ENCODE data around the gene GOSR2. TPM values are rescaled to one million over a fixed set of nuclear protein-coding genes. Genes with fewer than 3 reads are reported as not detected.

GOSR2 gene
- polyA plus RNA-seq, 1 donor from 2014 or later: 41.4 TPM

DNA sequence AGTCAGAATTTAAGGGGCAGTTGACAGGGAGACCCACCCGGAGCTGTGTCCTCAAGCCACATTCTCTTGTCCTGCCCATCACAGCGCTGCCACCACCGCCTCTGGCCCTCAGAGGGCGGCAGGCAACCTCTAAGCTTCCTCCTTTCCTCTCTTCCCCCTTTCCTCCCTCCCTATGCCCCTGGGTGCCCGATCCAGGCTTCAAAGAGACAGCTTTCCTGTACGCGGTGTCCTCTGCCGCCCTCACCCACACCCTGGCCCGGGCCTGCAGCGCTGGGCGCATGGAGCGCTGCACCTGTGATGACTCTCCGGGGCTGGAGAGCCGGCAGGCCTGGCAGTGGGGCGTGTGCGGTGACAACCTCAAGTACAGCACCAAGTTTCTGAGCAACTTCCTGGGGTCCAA, 48.1 kb upstream of the GOSR2 start:
- H3F3A ChIP-seq (ENCODE audit: insufficient read depth, low read length, poor library complexity, severe bottlenecking): no peaks in the 10 kb centered on the region
- H3K79me2 ChIP-seq (replicated peaks; ENCODE audit: insufficient read depth, low read length): no peaks in the 10 kb centered on the region
- H4K20me1 ChIP-seq (ENCODE audit: insufficient read depth): no peaks in the 10 kb centered on the region
- no peak overlapping the region for H2AFZ ChIP-seq (ENCODE audit: low read depth, low read length)
- H3K36me3 ChIP-seq (ENCODE audit: insufficient read depth, low read length): no peaks in the 10 kb centered on the region
- no peaks in the 10 kb centered on the region for H3K9me2 ChIP-seq (ENCODE audit: insufficient read depth, low read length)
- no peak overlapping the region for H3K4me3 ChIP-seq (ENCODE audit: low read length)
- no peak overlapping the region for H3K27ac ChIP-seq (ENCODE audit: low read length)
- H3K4me2 ChIP-seq (ENCODE audit: low read length): no peak overlapping the region
- no peaks in the 10 kb centered on the region for H3K9me3 ChIP-seq (ENCODE audit: low read length)
- TF ChIP-seq TAF1 (IDR thresholded peaks at IDR 0.05; ENCODE audit: low read depth) (no peak), MXI1 (conservative IDR thresholded peaks at IDR 0.05; ENCODE audit: poor library complexity, severe bottlenecking) (no peak), EZH2 (IDR thresholded peaks at IDR 0.05; ENCODE audit: borderline replicate concordance, insufficient read depth, low read length, poor library complexity, severe bottlenecking) (no peak), POLR2AphosphoS5 (IDR thresholded peaks at IDR 0.05) (no peak), RAD21 (conservative IDR thresholded peaks at IDR 0.05) (no peak), SMC3 (conservative IDR thresholded peaks at IDR 0.05; ENCODE audit: poor library complexity) (no peak), EP300 (conservative IDR thresholded peaks at IDR 0.05; ENCODE audit: poor library complexity, severe bottlenecking) (no peak)
- TF ChIP-seq, protein P1, sequence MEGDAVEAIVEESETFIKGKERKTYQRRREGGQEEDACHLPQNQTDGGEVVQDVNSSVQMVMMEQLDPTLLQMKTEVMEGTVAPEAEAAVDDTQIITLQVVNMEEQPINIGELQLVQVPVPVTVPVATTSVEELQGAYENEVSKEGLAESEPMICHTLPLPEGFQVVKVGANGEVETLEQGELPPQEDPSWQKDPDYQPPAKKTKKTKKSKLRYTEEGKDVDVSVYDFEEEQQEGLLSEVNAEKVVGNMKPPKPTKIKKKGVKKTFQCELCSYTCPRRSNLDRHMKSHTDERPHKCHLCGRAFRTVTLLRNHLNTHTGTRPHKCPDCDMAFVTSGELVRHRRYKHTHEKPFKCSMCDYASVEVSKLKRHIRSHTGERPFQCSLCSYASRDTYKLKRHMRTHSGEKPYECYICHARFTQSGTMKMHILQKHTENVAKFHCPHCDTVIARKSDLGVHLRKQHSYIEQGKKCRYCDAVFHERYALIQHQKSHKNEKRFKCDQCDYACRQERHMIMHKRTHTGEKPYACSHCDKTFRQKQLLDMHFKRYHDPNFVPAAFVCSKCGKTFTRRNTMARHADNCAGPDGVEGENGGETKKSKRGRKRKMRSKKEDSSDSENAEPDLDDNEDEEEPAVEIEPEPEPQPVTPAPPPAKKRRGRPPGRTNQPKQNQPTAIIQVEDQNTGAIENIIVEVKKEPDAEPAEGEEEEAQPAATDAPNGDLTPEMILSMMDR (IDR thresholded peaks at IDR 0.05; ENCODE audit: poor library complexity, severe bottlenecking): no peak
- TF ChIP-seq, protein P2, sequence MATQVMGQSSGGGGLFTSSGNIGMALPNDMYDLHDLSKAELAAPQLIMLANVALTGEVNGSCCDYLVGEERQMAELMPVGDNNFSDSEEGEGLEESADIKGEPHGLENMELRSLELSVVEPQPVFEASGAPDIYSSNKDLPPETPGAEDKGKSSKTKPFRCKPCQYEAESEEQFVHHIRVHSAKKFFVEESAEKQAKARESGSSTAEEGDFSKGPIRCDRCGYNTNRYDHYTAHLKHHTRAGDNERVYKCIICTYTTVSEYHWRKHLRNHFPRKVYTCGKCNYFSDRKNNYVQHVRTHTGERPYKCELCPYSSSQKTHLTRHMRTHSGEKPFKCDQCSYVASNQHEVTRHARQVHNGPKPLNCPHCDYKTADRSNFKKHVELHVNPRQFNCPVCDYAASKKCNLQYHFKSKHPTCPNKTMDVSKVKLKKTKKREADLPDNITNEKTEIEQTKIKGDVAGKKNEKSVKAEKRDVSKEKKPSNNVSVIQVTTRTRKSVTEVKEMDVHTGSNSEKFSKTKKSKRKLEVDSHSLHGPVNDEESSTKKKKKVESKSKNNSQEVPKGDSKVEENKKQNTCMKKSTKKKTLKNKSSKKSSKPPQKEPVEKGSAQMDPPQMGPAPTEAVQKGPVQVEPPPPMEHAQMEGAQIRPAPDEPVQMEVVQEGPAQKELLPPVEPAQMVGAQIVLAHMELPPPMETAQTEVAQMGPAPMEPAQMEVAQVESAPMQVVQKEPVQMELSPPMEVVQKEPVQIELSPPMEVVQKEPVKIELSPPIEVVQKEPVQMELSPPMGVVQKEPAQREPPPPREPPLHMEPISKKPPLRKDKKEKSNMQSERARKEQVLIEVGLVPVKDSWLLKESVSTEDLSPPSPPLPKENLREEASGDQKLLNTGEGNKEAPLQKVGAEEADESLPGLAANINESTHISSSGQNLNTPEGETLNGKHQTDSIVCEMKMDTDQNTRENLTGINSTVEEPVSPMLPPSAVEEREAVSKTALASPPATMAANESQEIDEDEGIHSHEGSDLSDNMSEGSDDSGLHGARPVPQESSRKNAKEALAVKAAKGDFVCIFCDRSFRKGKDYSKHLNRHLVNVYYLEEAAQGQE (IDR thresholded peaks at IDR 0.05; ENCODE audit: borderline replicate concordance): no peak
- H3K27me3 ChIP-seq (ENCODE audit: insufficient read depth, low read depth, low read length): no peaks in the 10 kb centered on the region
- no peak overlapping the region for H3K9ac ChIP-seq (ENCODE audit: low read length)

GRCh38 chr17:46875849-46876352, 47.1 kb upstream of the GOSR2 start:
- Histone ChIP-seq H4K20me1 (ENCODE audit: insufficient read depth) (no peaks in the 10 kb centered on the region), H3K36me3 (ENCODE audit: insufficient read depth, low read length) (no peaks in the 10 kb centered on the region), H3K79me2 (replicated peaks; ENCODE audit: insufficient read depth, low read length) (no peaks in the 10 kb centered on the region), H3K4me2 (ENCODE audit: low read length) (no peak overlapping the region), H3K9me2 (ENCODE audit: insufficient read depth, low read length) (no peaks in the 10 kb centered on the region), H3K4me3 (ENCODE audit: low read length) (no peak overlapping the region), H3F3A (ENCODE audit: insufficient read depth, low read length, poor library complexity, severe bottlenecking) (no peaks in the 10 kb centered on the region), H2AFZ (ENCODE audit: low read depth, low read length) (no peak overlapping the region), H3K27me3 (ENCODE audit: insufficient read depth, low read depth, low read length) (no peaks in the 10 kb centered on the region), H3K9me3 (ENCODE audit: low read length) (no peaks in the 10 kb centered on the region), H3K27ac (ENCODE audit: low read length) (no peak overlapping the region), H3K9ac (ENCODE audit: low read length) (no peak overlapping the region)
- no peak for TF ChIP-seq TAF1 (IDR thresholded peaks at IDR 0.05; ENCODE audit: low read depth)
- no peak for TF ChIP-seq RAD21 (conservative IDR thresholded peaks at IDR 0.05)
- TF ChIP-seq, protein P1 (IDR thresholded peaks at IDR 0.05; ENCODE audit: poor library complexity, severe bottlenecking): no peak
- TF ChIP-seq POLR2AphosphoS5 (IDR thresholded peaks at IDR 0.05): no peak
- no peak for TF ChIP-seq MXI1 (conservative IDR thresholded peaks at IDR 0.05; ENCODE audit: poor library complexity, severe bottlenecking)
- no peak for TF ChIP-seq EZH2 (IDR thresholded peaks at IDR 0.05; ENCODE audit: borderline replicate concordance, insufficient read depth, low read length, poor library complexity, severe bottlenecking)
- TF ChIP-seq, protein P2 (IDR thresholded peaks at IDR 0.05; ENCODE audit: borderline replicate concordance): no peak
- TF ChIP-seq SMC3 (conservative IDR thresholded peaks at IDR 0.05; ENCODE audit: poor library complexity): no peak
- TF ChIP-seq EP300 (conservative IDR thresholded peaks at IDR 0.05; ENCODE audit: poor library complexity, severe bottlenecking): no peak

Data from neural cell (in vitro differentiated cells).